Tibial artery (tissue), 4 donors: ENCODE measurements around the gene ZNF341.

ENCODE experiments used
- DNase-seq, 2 donors: peaks; one replicate each; pipeline ENCODE4 v3.0.0-alpha.2; 2019
- H3K27ac ChIP-seq, 2 donors: fragments of 200-600 bp; sonication (generic) in 1 of 2; 1 replicate in 1 of 2; 2 replicates in 1 of 2; pipeline ENCODE4 v1.5.1; 2018 to 2019; ENCODE audit warnings: mild to moderate bottlenecking in 1 of 2
- H3K27me3 ChIP-seq, 2 donors: fragments of 200-600 bp; sonication (generic) in 1 of 2; one replicate each; pipeline versions ENCODE4 v1.5.1 to v1.6.0; 2016 to 2019
- H3K36me3 ChIP-seq, 3 donors: fragments of 200-600 bp; sonication (generic) in 2 of 3; one replicate each; pipeline ENCODE4 v1.5.1; 2016 to 2019; ENCODE audit warnings: mild to moderate bottlenecking in 2 of 3
- H3K4me1 ChIP-seq, 4 donors: fragments of 200-600 bp; sonication (generic) in 2 of 4; 1 replicate in 3 of 4; 2 replicates in 1 of 4; pipeline ENCODE4 v1.5.1; 2016 to 2019
- H3K4me3 ChIP-seq, 2 donors: fragments of 200-600 bp; sonication (generic) in 1 of 2; 1 replicate in 1 of 2; 2 replicates in 1 of 2; pipeline ENCODE4 v1.5.1; 2018 to 2019; ENCODE audit warnings: mild to moderate bottlenecking in 2 of 2
- H3K9me3 ChIP-seq, 3 donors: fragments of 200-600 bp; sonication (generic) in 1 of 3; one replicate each; pipeline ENCODE4 v1.5.1; 2016 to 2019
- intact Hi-C: fragments of 100-400 bp; cut with DNase I; formaldehyde crosslinking; loops from one replicate; pipeline ENCODE4 v1.15.0; 2023; ENCODE audit warnings: low total_unique reads
- TF ChIP-seq, protein P1 (sequence below), 2 experiments: fragments of 200-600 bp in 1 of 2; fragments of 450-650 bp in 1 of 2; IDR thresholded peaks; one replicate each; pipeline ENCODE4 v1.5.1; 2017 to 2019; ENCODE audit warnings: antibody characterized with exemption in 2 of 2, mild to moderate bottlenecking in 1 of 2, moderate library complexity in 1 of 2

The ZNF341 gene

GRCh38 chr20:33721391-33722140, 10.2 kb upstream of the ZNF341 start:
- no peak overlapping the region for H3K4me3 ChIP-seq
- H3K36me3 ChIP-seq: no peaks in the 10 kb centered on the region
- DNase-seq: no peak
- intact Hi-C loops: no loop called here
- H3K9me3 ChIP-seq: no peaks in the 10 kb centered on the region
- H3K27me3 ChIP-seq: no peaks in the 10 kb centered on the region
- TF ChIP-seq, protein P1, sequence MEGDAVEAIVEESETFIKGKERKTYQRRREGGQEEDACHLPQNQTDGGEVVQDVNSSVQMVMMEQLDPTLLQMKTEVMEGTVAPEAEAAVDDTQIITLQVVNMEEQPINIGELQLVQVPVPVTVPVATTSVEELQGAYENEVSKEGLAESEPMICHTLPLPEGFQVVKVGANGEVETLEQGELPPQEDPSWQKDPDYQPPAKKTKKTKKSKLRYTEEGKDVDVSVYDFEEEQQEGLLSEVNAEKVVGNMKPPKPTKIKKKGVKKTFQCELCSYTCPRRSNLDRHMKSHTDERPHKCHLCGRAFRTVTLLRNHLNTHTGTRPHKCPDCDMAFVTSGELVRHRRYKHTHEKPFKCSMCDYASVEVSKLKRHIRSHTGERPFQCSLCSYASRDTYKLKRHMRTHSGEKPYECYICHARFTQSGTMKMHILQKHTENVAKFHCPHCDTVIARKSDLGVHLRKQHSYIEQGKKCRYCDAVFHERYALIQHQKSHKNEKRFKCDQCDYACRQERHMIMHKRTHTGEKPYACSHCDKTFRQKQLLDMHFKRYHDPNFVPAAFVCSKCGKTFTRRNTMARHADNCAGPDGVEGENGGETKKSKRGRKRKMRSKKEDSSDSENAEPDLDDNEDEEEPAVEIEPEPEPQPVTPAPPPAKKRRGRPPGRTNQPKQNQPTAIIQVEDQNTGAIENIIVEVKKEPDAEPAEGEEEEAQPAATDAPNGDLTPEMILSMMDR (IDR thresholded peaks at IDR 0.05): no peak
- H3K4me1 ChIP-seq: peaks cover 0 to 21% (median 14%) of the 10 kb centered on the region in 4 donors
- H3K27ac ChIP-seq: no peak overlapping the region

- intact Hi-C loops: no loop called here
- no peak for DNase-seq
- TF ChIP-seq, protein P1 (IDR thresholded peaks at IDR 0.05): no peak
Measured at GRCh38 chr20:33724439-33725094, 7.2 kb upstream of the ZNF341 start.

DNA sequence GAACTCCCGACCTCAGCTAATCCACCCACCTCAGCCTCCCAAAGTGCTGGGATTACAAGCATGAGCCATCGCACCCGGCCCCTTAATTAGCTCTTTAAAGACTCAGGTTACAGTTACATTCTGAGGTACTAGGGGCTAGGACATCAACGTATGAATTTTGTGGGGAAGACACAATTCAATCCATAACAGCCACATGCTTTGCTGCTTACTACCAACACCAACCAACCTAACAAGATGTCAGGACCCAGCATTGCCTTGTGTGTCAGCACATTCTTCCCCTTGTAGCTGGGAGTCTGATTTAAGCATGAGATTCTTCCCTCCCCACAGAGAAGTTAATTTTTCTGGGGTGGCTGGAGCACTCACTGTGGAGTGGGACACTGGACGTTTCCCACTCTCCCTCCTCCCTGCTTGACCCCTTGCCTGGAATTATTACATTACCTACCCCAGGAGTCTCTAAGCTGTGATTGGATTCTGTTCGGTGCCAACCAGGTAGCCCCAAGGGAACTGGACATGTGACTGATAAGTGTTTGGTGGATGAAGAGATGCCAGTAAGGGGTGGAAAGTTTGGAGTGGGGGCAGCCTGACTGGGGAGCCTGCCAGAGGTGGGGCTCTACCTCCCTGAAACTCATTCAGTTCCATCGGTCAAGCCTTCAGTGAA, 6.1 kb upstream of the ZNF341 start:
- no peaks in the 10 kb centered on the region for H3K9me3 ChIP-seq
- intact Hi-C loops: no loop called here
- H3K36me3 ChIP-seq: no peaks in the 10 kb centered on the region
- H3K4me1 ChIP-seq: peaks cover 0 to 3% (median 1%) of the 10 kb centered on the region in 4 donors
- H3K4me3 ChIP-seq: no peak overlapping the region
- H3K27ac ChIP-seq: no peak overlapping the region
- no peaks in the 10 kb centered on the region for H3K27me3 ChIP-seq
- TF ChIP-seq, protein P1 (IDR thresholded peaks at IDR 0.05): no peak
- DNase-seq: no peak

More at GRCh38 chr20:33724439-33725094, 7.2 kb upstream of the ZNF341 start:
- Histone ChIP-seq H3K27ac (no peak overlapping the region), H3K36me3 (no peaks in the 10 kb centered on the region), H3K4me3 (no peak overlapping the region), H3K4me1 (peaks cover 0 to 9% (median 5%) of the 10 kb centered on the region in 4 donors), H3K9me3 (no peaks in the 10 kb centered on the region), H3K27me3 (no peaks in the 10 kb centered on the region)

DNA sequence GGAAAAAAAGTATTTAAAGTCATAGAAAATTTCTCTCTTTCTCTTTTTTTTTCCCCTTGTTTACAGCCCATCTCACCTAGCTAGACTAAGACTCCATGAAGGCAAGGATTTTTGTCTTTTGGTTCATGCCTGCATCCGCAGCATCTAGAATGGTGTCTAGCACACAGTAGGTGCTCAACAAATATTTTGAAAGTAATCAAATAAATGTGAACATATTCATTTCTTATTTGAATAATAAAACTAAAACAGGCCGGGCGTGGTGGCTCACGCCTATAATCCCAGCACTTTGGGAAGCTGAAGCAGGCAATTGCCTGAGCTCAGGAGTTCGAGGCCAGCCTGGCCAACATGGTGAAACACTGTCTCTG, 4.7 kb upstream of the ZNF341 start:
- DNase-seq: no peak
- TF ChIP-seq, protein P1 (IDR thresholded peaks at IDR 0.05): no peak
- Histone ChIP-seq H3K4me1 (peaks cover 0 to 6% (median 3%) of the 10 kb centered on the region in 4 donors), H3K27ac (no peak overlapping the region), H3K4me3 (no peak overlapping the region), H3K27me3 (no peaks in the 10 kb centered on the region), H3K36me3 (no peaks in the 10 kb centered on the region), H3K9me3 (no peaks in the 10 kb centered on the region)
- intact Hi-C loops: no loop called here

- no peaks in the 10 kb centered on the region for H3K27me3 ChIP-seq
- TF ChIP-seq, protein P1 (IDR thresholded peaks at IDR 0.05): no peak
- peaks cover 0 to 11% (median 4%) of the 10 kb centered on the region in 4 donors for H3K4me1 ChIP-seq
- DNase-seq: no peak
- H3K4me3 ChIP-seq: no peak overlapping the region
- intact Hi-C loops: no loop called here
- H3K36me3 ChIP-seq: no peaks in the 10 kb centered on the region
- no peaks in the 10 kb centered on the region for H3K9me3 ChIP-seq
- H3K27ac ChIP-seq: no peak overlapping the region
Measured at GRCh38 chr20:33727806-33728205, 4.0 kb upstream of the ZNF341 start.
